GM12878 (cell line): ENCODE results near the gene GLB1L3. TPM values are rescaled to one million over a fixed set of nuclear protein-coding genes. Genes with fewer than 3 reads are reported as not detected.

Source experiments
- ATAC-seq: fragments of 200-7000 bp; cut with Tn5 transposase; 3 replicates; pipeline ENCODE4 v1.9.1; 2020; ENCODE audit warnings: mild to moderate bottlenecking, moderate library complexity
- BruUV-seq: library from RNA; stranded (reverse); fragments of 400-500 nt; replicated peaks from 2 replicates; lab custom pipeline; 2021; lab: Mats Ljungman, UMichigan
- CTCF ChIA-PET: fragments of 300-600 bp; sonication (Branson Sonifier 250); formaldehyde crosslinking; extraction: SDS; loops from one replicate; lab custom pipeline; 2021; ENCODE audit warnings: inconsistent platforms; lab: Yijun Ruan, JAX
- POLR2A ChIA-PET: fragments of 350-600 bp; formaldehyde crosslinking; extraction: SDS; loops from one replicate; lab custom pipeline; 2021; ENCODE audit warnings: inconsistent platforms; lab: Charles Lee
- RAD21 ChIA-PET: fragments of 300-600 bp; sonication (Branson Sonifier 250); formaldehyde crosslinking; loops from one replicate; lab custom pipeline; 2023; ENCODE audit warnings: antibody characterized with exemption; ENCODE audit not compliant: unreplicated experiment; lab: Charles Lee
- SMC1A ChIA-PET: fragments of 300-600 bp; sonication (Branson Sonifier 250); formaldehyde crosslinking; loops from one replicate; lab custom pipeline; 2023; ENCODE audit not compliant: unreplicated experiment, uncharacterized antibody; lab: Charles Lee
- DNase-seq: peaks from one replicate; pipeline ENCODE4 v3.0.0-alpha.2; 2011; ENCODE audit warnings: low read depth, low spot score
- FAIRE-seq: peaks from 3 replicates; lab custom pipeline; 2011; peaks lifted over from hg19 to GRCh38; lab: Jason Lieb, UNC
- H2AFZ ChIP-seq: 2 replicates; pipeline ENCODE4 v1.6.0; 2011; ENCODE audit warnings: low read depth, low read length, control low read depth; ENCODE audit not compliant: control insufficient read depth
- H3K27ac ChIP-seq: 2 replicates; pipeline ENCODE4 v1.5.1; 2011; ENCODE audit warnings: control low read depth; ENCODE audit not compliant: control insufficient read depth, insufficient read depth
- H3K27me3 ChIP-seq, 2 experiments: replicated peaks in 1 of 2; 2 replicates each; pipeline versions ENCODE4 v1.6.0 to v1.6.1; 2011; ENCODE audit warnings: low read length in 1 of 2; ENCODE audit not compliant: control insufficient read depth in 2 of 2, insufficient read depth in 2 of 2
- H3K36me3 ChIP-seq, 2 experiments: 2 replicates each; pipeline ENCODE4 v1.5.1; 2011; ENCODE audit warnings: low read length in 1 of 2; ENCODE audit not compliant: control insufficient read depth in 2 of 2, insufficient read depth in 2 of 2
- H3K4me1 ChIP-seq: 2 replicates; pipeline ENCODE4 v1.6.1; 2011; ENCODE audit warnings: mild to moderate bottlenecking, low read length, moderate library complexity, mixed read lengths; ENCODE audit not compliant: control insufficient read depth, insufficient read depth
- H3K4me2 ChIP-seq: 2 replicates; pipeline ENCODE4 v1.6.0; 2011; ENCODE audit warnings: control low read depth; ENCODE audit not compliant: control insufficient read depth, insufficient read depth
- H3K4me3 ChIP-seq: fragments of 200-600 bp; sonication (generic); 2 replicates; pipeline ENCODE4 v1.5.1; 2016
- H3K79me2 ChIP-seq: 2 replicates; pipeline ENCODE4 v1.6.0; 2011; ENCODE audit warnings: low read length; ENCODE audit not compliant: control insufficient read depth, insufficient read depth
- H3K9ac ChIP-seq: 2 replicates; pipeline ENCODE4 v1.8.0; 2011; ENCODE audit warnings: low read length, control low read depth, mixed read lengths; ENCODE audit not compliant: control insufficient read depth, insufficient read depth
- H3K9me3 ChIP-seq: replicated peaks from 3 replicates; pipeline ENCODE4 v1.5.1; 2011; ENCODE audit warnings: mild to moderate bottlenecking, low read length; ENCODE audit not compliant: control insufficient read depth, insufficient read depth
- H4K20me1 ChIP-seq: 2 replicates; pipeline ENCODE4 v1.6.0; 2011; ENCODE audit not compliant: control insufficient read depth, insufficient read depth
- BCL3 ChIP-seq: IDR thresholded peaks from 2 replicates; pipeline ENCODE4 v1.6.1; 2011; ENCODE audit warnings: borderline replicate concordance, low read depth, mild to moderate bottlenecking, moderate library complexity, low read length; ENCODE audit not compliant: insufficient read depth, poor library complexity, severe bottlenecking
- EZH2 ChIP-seq: IDR thresholded peaks from 2 replicates; pipeline ENCODE4 v1.6.1; 2012; ENCODE audit warnings: low read depth, mild to moderate bottlenecking, control low read depth, inconsistent platforms, low read length, borderline replicate concordance; ENCODE audit not compliant: control insufficient read depth
- KAT2A ChIP-seq: conservative IDR thresholded peaks from 2 replicates; pipeline ENCODE4 v1.6.1; 2011; ENCODE audit warnings: low read depth, low read length; ENCODE audit not compliant: control insufficient read depth
- REST ChIP-seq: IDR thresholded peaks from 2 replicates; pipeline ENCODE4 v1.6.1; 2012; ENCODE audit warnings: mild to moderate bottlenecking, low read depth, low read length
- SMAD5 ChIP-seq: IDR thresholded peaks from 2 replicates; pipeline ENCODE4 v1.6.1; 2016; ENCODE audit warnings: antibody characterized with exemption, low read depth
- SUPT20H ChIP-seq: IDR thresholded peaks from 2 replicates; pipeline ENCODE4 v1.6.1; 2011; ENCODE audit warnings: low read depth, mild to moderate bottlenecking, low read length, moderate library complexity, borderline replicate concordance; ENCODE audit not compliant: control insufficient read depth
- TCF7 ChIP-seq: IDR thresholded peaks from 2 replicates; pipeline ENCODE4 v1.6.1; 2014; ENCODE audit warnings: antibody characterized with exemption, borderline replicate concordance
- WGBS: methylation state at CpG from one replicate; pipeline ENCODE4 v1.1.6; 2016; ENCODE audit warnings: low lambda C conversion rate; ENCODE audit not compliant: insufficient replicate concordance, insufficient coverage; ENCODE audit errors: missing lambda C conversion rate; 5-methylcytosine and 5-hydroxymethylcytosine counted together
- in situ Hi-C: fragments of 300-500 bp; cut with MboI; formaldehyde crosslinking; loops from 9 replicates; pipeline ENCODE4 v1.14.3; 2018; ENCODE audit warnings: mixed read lengths
- intact Hi-C: fragments of 100-400 bp; cut with micrococcal nuclease; formaldehyde crosslinking; loops from one replicate; pipeline ENCODE4 v1.14.2; 2022; ENCODE audit not compliant: unreplicated experiment
- polyA plus RNA-seq, 11 experiments: library from polyadenylated mRNA; depleted of rRNA in 4 of 11; unstranded in 6 of 11; stranded (reverse) in 5 of 11; fragments of >200 nt; fragmentation: Nextera tagmentation in 4 of 11; fragmentation: Illumina TruSeq in 1 of 11; extraction: Ambion mirVana in 4 of 11; extraction: Trizol in 1 of 11; gene quantifications; 1 replicate in 1 of 11; 2 replicates in 10 of 11; pipeline versions ENCODE4 v1.2.1 to v1.2.3, GENCODE V29; 2011 to 2016; ENCODE audit warnings: inconsistent platforms in 2 of 11, missing spikeins in 2 of 11, low read depth in 1 of 11
- total RNA-seq, 4 experiments: library from RNA; depleted of rRNA in 3 of 4; stranded (reverse); fragments of >200 nt in 3 of 4; fragmentation: Illumina TruSeq in 1 of 4; extraction: Trizol in 1 of 4; gene quantifications; 2 replicates each; pipeline versions ENCODE4 v1.2.1 to v1.2.3, GENCODE V29; 2013 to 2021

GLB1L3 gene
- total and polyA plus RNA-seq, 10 of the 15 experiments (the other 5 are each of a cell fraction or from before 2014, with no cell fraction given) = 0.53 to 2.9 (median 1.9) TPM; not detected in 1

GRCh38 chr11:134250675-134251074, 25.5 kb upstream of the GLB1L3 start:
- POLR2A ChIA-PET = interaction anchor here (1.1 kb wide), 1 partner anchor 26 kb away, joined by 3 read pairs; the partner anchor contains the start of gene VPS26B
- TF ChIP-seq KAT2A (no peak), SMAD5 (no peak), BCL3 (no peak), TCF7 (no peak), EZH2 (no peak), REST (no peak), SUPT20H (no peak)
- DNase-seq (no peak), FAIRE-seq (no peak), ATAC-seq (no peak)
- in situ Hi-C loops (no loop called here), intact Hi-C loops (loop anchor here (10.0 kb wide), 1 partner anchor 46 kb away; no protein-coding TSS in a partner anchor)
- Histone ChIP-seq H3K4me1 (no peaks in the 10 kb centered on the region), H3K27ac (no peak overlapping the region), H2AFZ (no peak overlapping the region), H3K9ac (no peak overlapping the region), H3K36me3 (peaks cover 4 to 14% of the 10 kb centered on the region in 2 experiments), H3K9me3 (no peaks in the 10 kb centered on the region), H3K4me2 (no peak overlapping the region), H3K27me3 (no peaks in the 10 kb centered on the region), H3K79me2 (peaks cover 6% of the 10 kb centered on the region), H3K4me3 (no peak overlapping the region), H4K20me1 (no peaks in the 10 kb centered on the region)
- WGBS = 89% methylated on average over 2 of the region's 2 CpGs
- SMC1A ChIA-PET = interaction anchor here (1.3 to 1.4 kb wide), 2 partner anchors 22 to 23 kb away, joined by 3 to 5 read pairs; no protein-coding TSS in a partner anchor
- CTCF ChIA-PET = interaction anchor here (1.3 to 1.8 kb wide), 5 partner anchors 9 to 42 kb away, joined by 4 to 8 read pairs (median 4); no protein-coding TSS in a partner anchor
- RAD21 ChIA-PET = no interaction called here
- no TSS peak for BruUV-seq
